Naive B cell (primary cell): ENCODE data around the gene CBFB. TPM values are rescaled to one million over a fixed set of nuclear protein-coding genes. Genes with fewer than 3 reads are reported as not detected.

ENCODE experiments used
- ATAC-seq, 2 donors: fragments of 150-1000 bp; cut with Tn5 transposase; 2 replicates each; pipeline ENCODE4 v1.10.0; 2021; ENCODE audit warnings: low read depth in 2 of 2, mild to moderate bottlenecking in 2 of 2, moderate library complexity in 2 of 2
- DNase-seq: peaks from one replicate; pipeline ENCODE4 v3.0.0; 2022
- H3K27ac Mint-ChIP-seq, 6 donors: one replicate each; pipeline ENCODE4 v1.8.0; 2020 to 2022; ENCODE audit warnings: mild to moderate bottlenecking in 6 of 6, mixed read lengths in 6 of 6, moderate library complexity in 5 of 6, inconsistent platforms in 2 of 6
- H3K27me3 Mint-ChIP-seq, 3 donors: one replicate each; pipeline ENCODE4 v1.8.0; 2021 to 2022; ENCODE audit warnings: mixed read lengths in 3 of 3, mild to moderate bottlenecking in 1 of 3
- H3K36me3 Mint-ChIP-seq, 2 donors: one replicate each; pipeline ENCODE4 v1.8.0; 2020 to 2022; ENCODE audit warnings: mixed read lengths in 2 of 2, inconsistent platforms in 1 of 2, mild to moderate bottlenecking in 1 of 2
- H3K4me1 Mint-ChIP-seq, 3 donors: one replicate each; pipeline ENCODE4 v1.8.0; 2020 to 2022; ENCODE audit warnings: mixed read lengths in 3 of 3, inconsistent platforms in 1 of 3, mild to moderate bottlenecking in 1 of 3, moderate library complexity in 1 of 3
- H3K4me3 Mint-ChIP-seq, 8 donors: one replicate each; pipeline ENCODE4 v1.8.0; 2020 to 2022; ENCODE audit warnings: mild to moderate bottlenecking in 8 of 8, mixed read lengths in 8 of 8, moderate library complexity in 8 of 8, inconsistent platforms in 2 of 8
- H3K9me3 Mint-ChIP-seq, 7 donors: one replicate each; pipeline ENCODE4 v1.8.0; 2020 to 2022; ENCODE audit warnings: mixed read lengths in 7 of 7, mild to moderate bottlenecking in 5 of 7, inconsistent platforms in 2 of 7, moderate library complexity in 1 of 7
- polyA plus RNA-seq, 6 donors: library from polyadenylated mRNA; unstranded; fragments of 300-500 nt; fragmentation: Illumina TruSeq; gene quantifications; one replicate each; pipeline ENCODE4 v1.2.3, GENCODE V29; 2021; ENCODE audit warnings: low read depth in 6 of 6

The CBFB gene
- polyA plus RNA-seq, 6 donors from 2014 or later = 51.8 to 94.4 (median 70.5) TPM

DNA sequence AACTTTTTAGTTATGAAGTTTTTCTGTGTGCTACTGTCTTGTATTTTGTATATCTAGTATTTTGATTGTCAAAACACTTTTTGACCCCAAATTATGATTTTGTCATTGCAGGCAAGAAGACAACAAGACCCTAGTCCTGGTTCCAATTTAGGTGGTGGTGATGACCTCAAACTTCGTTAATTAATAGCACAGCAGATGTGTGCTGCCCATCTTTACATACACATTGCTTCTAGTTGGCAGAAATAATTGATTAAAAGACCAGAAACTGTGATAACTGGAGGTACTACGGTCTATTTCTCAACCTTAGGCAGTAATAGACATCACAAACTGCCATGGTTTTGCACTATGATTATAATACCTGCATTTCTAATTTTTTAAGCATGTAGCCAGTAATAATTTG is 69.7 kb downstream of the CBFB start:
- no peak for DNase-seq
- peaks cover 0 to 4% of the 10 kb centered on the region in 2 donors for H3K36me3 Mint-ChIP-seq
- no peak overlapping the region for H3K4me3 Mint-ChIP-seq
- no peaks in the 10 kb centered on the region for H3K9me3 Mint-ChIP-seq
- H3K27me3 Mint-ChIP-seq = no peaks in the 10 kb centered on the region
- no peak for ATAC-seq
- H3K27ac Mint-ChIP-seq = peak overlapping the region in 1 of 6 donors; percentile 22
- no peaks in the 10 kb centered on the region for H3K4me1 Mint-ChIP-seq

DNA sequence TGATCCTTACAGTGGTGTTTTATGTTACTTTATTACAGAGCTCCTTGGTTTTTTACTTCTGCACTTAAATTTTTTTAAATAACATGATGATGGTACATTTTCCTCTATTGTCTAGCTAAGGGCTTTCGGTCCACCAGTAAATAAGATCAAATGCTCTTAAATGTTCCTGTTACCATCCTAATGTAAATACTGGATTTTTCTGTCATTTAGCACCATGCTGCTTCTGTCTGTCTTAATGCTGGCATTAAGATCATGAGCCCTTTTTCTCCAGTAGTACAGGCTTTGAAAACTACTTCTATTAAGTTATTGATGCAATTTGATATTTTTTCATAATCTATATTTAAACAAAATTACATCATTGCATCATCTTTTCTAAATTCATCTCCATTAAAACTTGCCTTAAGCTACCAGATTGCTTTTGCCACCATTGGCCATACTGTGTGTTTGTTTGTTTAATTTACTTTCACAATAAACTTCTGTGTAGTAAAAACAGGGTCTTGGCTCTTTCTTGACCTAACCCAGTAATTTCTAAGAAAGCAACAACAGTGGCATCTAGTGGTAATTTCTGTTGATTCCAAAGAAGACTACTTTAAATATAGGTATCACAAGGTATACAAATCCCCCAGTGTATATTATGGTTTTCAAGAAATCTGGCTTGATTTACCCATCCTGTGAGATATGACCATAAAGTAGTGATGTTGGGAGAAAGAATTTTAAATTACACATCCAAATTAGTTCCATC is 71.8 kb downstream of the CBFB start:
- no peaks in the 10 kb centered on the region for H3K9me3 Mint-ChIP-seq
- H3K27ac Mint-ChIP-seq = peak overlapping the region in 1 of 6 donors; percentile 33
- DNase-seq (no peak), ATAC-seq (no peak)
- peaks cover 15 to 21% (median 19%) of the 10 kb centered on the region in 3 donors for H3K4me1 Mint-ChIP-seq
- no peak overlapping the region for H3K4me3 Mint-ChIP-seq
- no peaks in the 10 kb centered on the region for H3K27me3 Mint-ChIP-seq
- peaks cover 0 to 4% of the 10 kb centered on the region in 2 donors for H3K36me3 Mint-ChIP-seq

DNA sequence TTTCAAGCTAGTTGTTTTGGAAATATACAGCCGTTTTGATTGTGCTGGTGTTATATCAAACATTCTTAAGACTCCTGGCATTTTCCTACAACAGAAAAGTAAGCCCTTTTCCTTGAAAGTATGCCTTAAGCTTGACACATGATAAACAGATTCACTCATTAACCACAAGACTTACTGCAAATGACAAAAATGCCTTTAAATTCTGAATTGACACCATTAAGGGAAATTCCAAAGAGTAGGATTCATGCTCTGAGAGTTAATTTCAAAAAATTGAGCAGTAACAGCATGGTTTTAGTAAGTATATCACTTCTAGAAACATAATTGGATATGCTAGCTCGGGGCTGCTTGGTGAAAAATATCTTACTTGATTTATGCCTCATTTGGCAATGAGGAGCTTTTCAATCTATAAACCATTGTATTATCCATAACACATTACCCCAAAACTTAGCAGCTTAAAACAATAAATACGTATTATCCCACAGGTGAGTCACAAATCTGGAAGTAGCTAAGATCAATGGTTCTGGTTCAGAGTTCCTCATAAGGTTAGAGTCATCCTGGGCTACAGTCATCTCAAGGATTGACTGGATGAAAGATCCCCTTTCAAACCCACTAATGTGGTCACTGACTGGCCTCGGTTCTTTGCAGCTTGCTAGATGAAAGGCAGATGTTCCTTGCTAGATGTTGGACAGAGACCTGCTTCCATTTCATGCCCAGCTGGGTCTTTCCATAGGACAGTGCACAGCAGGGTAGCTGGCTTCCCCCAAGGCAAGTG is 72.5 kb downstream of the CBFB start:
- no peak overlapping the region for H3K4me3 Mint-ChIP-seq
- H3K27ac Mint-ChIP-seq = peak overlapping the region in 1 of 6 donors; percentile 33
- no peak for ATAC-seq
- no peak for DNase-seq
- peaks cover 0 to 4% of the 10 kb centered on the region in 2 donors for H3K36me3 Mint-ChIP-seq
- peaks cover 15 to 27% (median 26%) of the 10 kb centered on the region in 3 donors for H3K4me1 Mint-ChIP-seq
- no peaks in the 10 kb centered on the region for H3K9me3 Mint-ChIP-seq
- no peaks in the 10 kb centered on the region for H3K27me3 Mint-ChIP-seq

DNA sequence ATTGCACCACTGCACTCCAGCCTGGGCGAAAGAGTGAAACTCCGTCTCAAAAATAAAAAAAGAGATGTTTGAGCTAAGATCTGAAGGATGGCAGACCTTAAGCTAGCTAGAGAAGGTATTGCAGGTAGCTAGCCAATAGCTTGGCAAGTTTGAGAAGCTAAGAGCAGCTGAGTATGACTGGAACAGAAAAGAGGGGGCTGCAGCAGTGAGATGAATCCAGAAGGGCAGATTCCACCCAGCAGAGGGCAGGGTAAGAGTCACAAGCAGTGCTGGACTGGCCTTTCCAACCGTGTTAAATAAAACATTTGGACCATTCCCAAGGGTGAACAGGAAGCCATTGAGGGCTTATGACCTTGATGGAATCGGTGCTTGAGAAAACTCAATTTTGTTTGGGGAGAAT is 75.1 kb downstream of the CBFB start:
- ATAC-seq (peak; percentile 27 to 42), DNase-seq (no peak)
- peak overlapping the region in 1 of 6 donors; percentile 87 for H3K27ac Mint-ChIP-seq
- no peak overlapping the region for H3K4me3 Mint-ChIP-seq
- H3K36me3 Mint-ChIP-seq = peaks cover 0 to 4% of the 10 kb centered on the region in 2 donors
- H3K27me3 Mint-ChIP-seq = no peaks in the 10 kb centered on the region
- H3K9me3 Mint-ChIP-seq = no peaks in the 10 kb centered on the region
- peaks cover 15 to 29% (median 26%) of the 10 kb centered on the region in 3 donors for H3K4me1 Mint-ChIP-seq

DNA sequence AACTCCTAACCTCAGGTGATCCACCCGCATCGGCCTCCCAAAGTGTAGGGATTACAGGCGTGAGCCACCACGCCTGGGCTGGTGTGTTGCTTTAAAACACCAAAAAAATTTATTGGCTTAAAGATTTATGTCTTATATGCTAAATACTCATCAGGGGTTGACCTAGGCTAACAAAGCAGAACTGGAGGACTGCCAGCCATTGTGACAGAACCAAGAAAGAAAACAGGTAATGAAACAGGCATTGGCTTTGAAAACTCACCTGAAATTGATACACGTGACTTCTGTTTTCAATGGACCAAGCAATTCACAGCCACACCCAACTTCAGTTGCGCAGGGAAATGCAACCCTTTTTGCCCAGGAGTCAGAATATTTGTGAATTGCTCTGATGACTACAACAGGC is 75.9 kb downstream of the CBFB start:
- H3K27me3 Mint-ChIP-seq = no peaks in the 10 kb centered on the region
- H3K4me1 Mint-ChIP-seq = peaks cover 21 to 33% (median 27%) of the 10 kb centered on the region in 3 donors
- H3K27ac Mint-ChIP-seq = peak overlapping the region in 5 of 6 donors; percentile 34 to 94 (median 68)
- H3K9me3 Mint-ChIP-seq = no peaks in the 10 kb centered on the region
- peak overlapping the region in 2 of 8 donors; percentile 31 to 45 for H3K4me3 Mint-ChIP-seq
- DNase-seq (peak; percentile 31), ATAC-seq (peak; percentile 18 to 34)
- no peaks in the 10 kb centered on the region for H3K36me3 Mint-ChIP-seq

DNA sequence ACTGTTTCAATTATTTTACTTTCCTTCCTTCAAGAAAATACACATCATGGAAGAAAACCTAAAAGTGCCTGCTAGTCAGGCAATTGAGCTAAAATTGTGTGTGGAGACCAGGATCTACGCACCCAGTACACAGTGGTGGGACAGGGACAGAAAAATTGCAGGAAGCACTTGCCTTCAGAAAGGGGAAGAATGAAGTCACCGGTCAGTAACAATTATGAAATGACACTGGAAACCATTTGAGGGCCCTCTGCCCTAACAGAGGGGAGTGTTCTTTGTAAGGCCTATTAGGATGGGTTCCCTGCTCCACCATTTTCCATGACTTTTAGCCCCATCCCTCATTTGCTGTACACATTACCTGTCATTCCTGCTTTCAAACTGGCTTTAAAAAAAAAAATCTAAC is 76.3 kb downstream of the CBFB start:
- DNase-seq (no peak), ATAC-seq (no peak)
- Mint-ChIP-seq H3K36me3 (no peaks in the 10 kb centered on the region), H3K27me3 (no peaks in the 10 kb centered on the region), H3K9me3 (no peaks in the 10 kb centered on the region), H3K4me1 (peaks cover 24 to 36% (median 31%) of the 10 kb centered on the region in 3 donors), H3K4me3 (peak overlapping the region in 4 of 8 donors; percentile 26 to 45 (median 38)), H3K27ac (peak overlapping the region in 5 of 6 donors; percentile 34 to 94 (median 68))

DNA sequence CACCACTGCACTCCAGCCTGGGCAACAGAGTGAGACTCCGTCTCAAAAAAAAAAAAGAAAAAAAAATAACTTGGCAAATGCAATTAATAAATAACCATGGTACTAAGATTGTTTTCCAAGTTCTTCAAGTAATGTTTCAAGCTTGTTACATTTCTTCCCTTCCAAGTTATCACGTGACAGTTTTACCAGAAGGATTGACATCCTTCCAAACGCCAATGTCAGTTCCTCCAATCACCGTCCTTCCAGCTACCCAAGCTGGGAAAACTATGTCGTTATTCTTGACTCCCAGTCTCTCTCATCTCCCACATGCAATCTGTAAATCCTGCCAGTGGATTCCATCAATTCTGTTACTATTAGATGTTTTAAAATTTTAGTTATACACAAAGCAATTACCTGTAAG is 76.9 kb downstream of the CBFB start:
- Mint-ChIP-seq H3K4me3 (peak overlapping the region in 2 of 8 donors; percentile 4 to 26), H3K36me3 (no peaks in the 10 kb centered on the region), H3K27ac (peak overlapping the region in 1 of 6 donors; percentile 2), H3K9me3 (no peaks in the 10 kb centered on the region), H3K27me3 (no peaks in the 10 kb centered on the region), H3K4me1 (peaks cover 29 to 42% (median 37%) of the 10 kb centered on the region in 3 donors)
- DNase-seq (no peak), ATAC-seq (no peak)

DNA sequence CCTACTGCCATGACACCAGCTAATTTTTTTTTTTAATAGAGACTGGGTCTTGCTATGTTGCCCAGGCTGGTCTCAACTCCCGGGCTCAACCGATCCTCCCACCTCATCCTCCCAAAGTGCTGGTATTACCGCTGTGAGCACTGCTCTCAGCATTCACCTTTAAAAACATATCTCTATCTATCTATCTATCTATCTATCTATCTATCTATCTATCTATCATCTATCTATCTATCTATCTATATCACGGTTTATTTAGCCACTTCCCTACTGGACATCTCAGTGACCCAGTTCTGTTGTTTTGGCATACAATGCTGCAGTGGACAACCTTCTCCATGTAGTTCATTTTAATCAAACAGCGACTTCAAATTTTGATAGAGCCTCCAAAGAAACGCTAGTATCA is 79.5 kb downstream of the CBFB start:
- Mint-ChIP-seq H3K27ac (peak overlapping the region in 1 of 6 donors; percentile 71), H3K4me3 (peak overlapping the region in 4 of 8 donors; percentile 35 to 97 (median 94)), H3K27me3 (no peaks in the 10 kb centered on the region), H3K9me3 (no peaks in the 10 kb centered on the region), H3K36me3 (no peaks in the 10 kb centered on the region), H3K4me1 (peaks cover 44 to 64% (median 55%) of the 10 kb centered on the region in 3 donors)
- ATAC-seq (no peak), DNase-seq (no peak)

DNA sequence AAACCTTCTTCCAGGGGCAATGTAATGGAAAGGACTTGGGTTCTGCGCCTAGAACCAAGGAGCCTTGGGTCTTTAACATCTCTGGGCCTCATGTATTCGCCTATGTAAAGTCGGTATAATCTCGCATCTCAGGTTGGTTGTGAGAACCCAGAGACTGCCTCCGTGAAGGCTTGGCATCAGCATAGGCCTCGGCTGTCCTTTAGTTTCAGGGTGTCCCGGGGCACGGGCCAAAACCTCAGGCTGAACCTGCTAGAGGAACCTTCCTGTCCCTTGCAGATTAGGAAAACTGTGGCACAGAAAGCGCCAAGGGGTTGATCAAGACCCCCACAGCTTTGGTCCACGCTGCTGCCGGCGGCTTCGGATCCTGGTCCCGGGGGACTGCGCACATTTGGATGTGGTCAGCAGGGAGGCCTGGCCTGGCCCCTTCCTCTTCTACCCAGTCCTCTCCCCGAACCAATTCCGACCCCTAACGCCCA is 80.0 kb downstream of the CBFB start:
- H3K4me3 Mint-ChIP-seq = peak overlapping the region in 7 of 8 donors; percentile 94 to 99 (median 97)
- ATAC-seq (no peak), DNase-seq (no peak)
- H3K9me3 Mint-ChIP-seq = no peaks in the 10 kb centered on the region
- no peaks in the 10 kb centered on the region for H3K27me3 Mint-ChIP-seq
- H3K27ac Mint-ChIP-seq = no peak overlapping the region
- peaks cover 43 to 62% (median 52%) of the 10 kb centered on the region in 3 donors for H3K4me1 Mint-ChIP-seq
- H3K36me3 Mint-ChIP-seq = no peaks in the 10 kb centered on the region

DNA sequence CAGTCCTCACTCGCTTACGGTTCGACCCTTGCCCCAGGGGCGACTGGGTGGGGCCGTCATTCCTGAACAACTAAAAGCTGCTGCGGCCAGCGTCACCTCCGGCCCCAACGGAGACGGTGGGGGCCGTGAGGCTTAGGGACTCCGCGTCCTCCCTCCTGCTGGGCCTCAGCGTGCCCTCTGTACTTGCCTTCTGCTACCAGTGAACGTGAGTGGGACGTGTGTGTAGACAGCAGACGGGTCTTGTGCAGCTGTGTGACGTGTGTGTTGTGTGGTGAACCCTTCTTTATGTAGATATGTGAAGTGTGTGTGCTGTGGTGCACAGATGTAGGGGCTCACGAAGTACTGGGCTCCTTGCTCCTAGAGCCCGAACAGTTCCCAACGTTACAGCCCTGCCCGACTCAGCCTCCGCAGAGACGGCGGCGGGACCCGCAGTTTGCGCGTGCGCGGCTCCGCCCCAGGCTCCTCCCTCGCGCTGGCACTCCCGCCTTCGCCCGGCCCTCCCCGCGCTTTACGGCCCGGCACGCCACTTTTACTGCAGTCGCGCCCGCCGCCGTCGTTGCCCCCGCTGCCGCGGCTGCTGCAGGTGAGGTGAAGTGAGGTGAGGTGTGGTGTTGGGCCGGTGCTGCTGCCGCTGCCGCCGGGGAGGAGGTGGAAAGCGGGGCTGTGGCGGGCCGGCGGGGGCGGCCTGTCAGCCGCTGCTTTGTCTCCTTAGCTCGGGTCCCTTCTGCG is 80.6 kb downstream of the CBFB start, which contains the start of gene PHAF1:
Gene PHAF1 (plus strand): TSS at position 535 of the 729 bp plus-strand sequence. CDS start 235 bp downstream, outside the sequence.
- Mint-ChIP-seq H3K4me1 (peaks cover 40 to 56% (median 49%) of the 10 kb centered on the region in 3 donors), H3K9me3 (no peaks in the 10 kb centered on the region), H3K27me3 (no peaks in the 10 kb centered on the region), H3K36me3 (no peaks in the 10 kb centered on the region), H3K4me3 (peak within 1 kb of the TSS; percentile 94 to 99 (median 98)), H3K27ac (peak within 1 kb of the TSS; percentile 91 to 98 (median 94))
- peak; percentile 95 for DNase-seq
- peak; percentile 69 to 76 for ATAC-seq

DNA sequence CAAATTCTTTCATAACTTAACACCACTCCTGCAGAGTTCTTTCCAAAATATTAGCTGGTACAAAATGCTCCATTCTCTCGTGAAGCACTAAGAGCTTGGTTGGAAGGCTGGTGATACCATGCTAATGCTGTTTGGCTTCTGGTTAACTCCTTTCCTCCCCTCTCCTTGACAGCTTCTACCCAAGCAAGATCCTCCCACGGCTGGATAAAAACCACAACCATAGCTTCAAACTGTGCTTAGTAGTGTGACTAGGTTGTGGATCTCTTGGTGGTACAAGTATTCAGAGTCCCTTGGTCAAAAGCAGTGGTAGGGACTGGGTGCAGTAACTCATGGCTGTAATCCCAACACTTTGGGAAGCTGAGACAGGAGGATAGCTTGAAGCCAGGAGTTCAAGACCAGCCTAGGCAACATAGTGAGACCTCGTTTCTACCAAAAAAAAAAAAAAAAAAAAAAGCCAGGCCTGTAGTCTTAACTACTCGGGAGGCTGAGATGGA is 83.0 kb downstream of the CBFB start:
- ATAC-seq (no peak), DNase-seq (no peak)
- Mint-ChIP-seq H3K27me3 (no peaks in the 10 kb centered on the region), H3K9me3 (no peaks in the 10 kb centered on the region), H3K4me1 (peaks cover 38 to 41% (median 39%) of the 10 kb centered on the region in 3 donors), H3K36me3 (peaks cover 0 to 7% of the 10 kb centered on the region in 2 donors), H3K4me3 (peak overlapping the region in 1 of 8 donors; percentile 95), H3K27ac (no peak overlapping the region)

DNA sequence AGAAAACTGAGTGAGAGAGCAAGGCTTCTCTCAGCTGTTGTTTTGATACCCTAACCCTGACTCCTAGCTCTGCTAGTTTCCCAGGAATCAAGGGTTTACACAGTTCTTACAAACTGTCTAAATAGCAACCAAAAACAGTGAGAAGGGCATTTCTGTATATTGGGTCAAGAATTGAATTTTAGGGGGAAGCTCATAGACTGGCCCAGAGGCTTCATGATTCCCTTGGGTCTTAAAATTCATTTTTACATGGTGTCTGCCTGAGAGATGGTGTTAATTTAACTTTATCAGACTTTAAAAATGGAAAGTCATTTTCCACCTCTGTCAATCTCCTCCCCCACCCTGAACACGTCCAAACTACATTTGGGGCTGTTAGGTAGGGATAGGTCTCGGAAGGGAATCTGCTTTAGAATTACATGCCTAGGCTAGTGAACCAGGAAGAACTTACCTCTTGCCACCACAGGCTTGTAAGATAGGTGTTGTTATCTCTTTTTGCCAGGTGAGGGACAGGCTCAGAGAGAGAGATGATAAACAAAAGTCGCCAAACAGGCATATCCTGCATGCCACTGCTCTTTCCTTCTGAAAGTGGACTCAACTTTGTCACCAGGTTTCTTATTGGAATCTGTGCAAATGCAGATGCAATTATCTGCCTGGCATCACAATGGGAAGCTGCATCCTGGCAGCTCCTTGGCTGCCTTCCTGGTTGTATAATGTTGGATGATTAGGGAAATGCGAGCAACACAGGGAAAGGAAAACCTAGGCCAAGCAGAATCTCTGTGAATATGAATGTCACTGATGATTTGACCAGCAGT is 83.8 kb downstream of the CBFB start:
- Mint-ChIP-seq H3K27ac (peak overlapping the region in 1 of 6 donors; percentile 60), H3K9me3 (no peaks in the 10 kb centered on the region), H3K4me3 (peak overlapping the region in 1 of 8 donors; percentile 45), H3K4me1 (peaks cover 38 to 41% (median 39%) of the 10 kb centered on the region in 3 donors), H3K36me3 (peaks cover 0 to 7% of the 10 kb centered on the region in 2 donors), H3K27me3 (no peaks in the 10 kb centered on the region)
- ATAC-seq (no peak), DNase-seq (no peak)
